Measurements from ENCODE around the gene LRFN2. TPM values are rescaled to one million over a fixed set of nuclear protein-coding genes. Genes with fewer than 3 reads are reported as not detected.

The LRFN2 gene
- total RNA-seq = not detected in 2 replicates

GRCh38 chr6:40587240-40588069, at the start of gene LRFN2:
Gene LRFN2 (minus strand): TSS chr6:40587364.

